Measurements from ENCODE around the gene RAPH1. TPM values are rescaled to one million over a fixed set of nuclear protein-coding genes. Genes with fewer than 3 reads are reported as not detected.
"Not testable (repeated sequence)": the region's sequence is repeated elsewhere in the genome, so short reads cannot be mapped to it uniquely, and the experiment has no call there.

Gene RAPH1
- total and polyA plus RNA-seq, 4 donors, result 7.2 to 62.7 (median 35.1) TPM

DNA sequence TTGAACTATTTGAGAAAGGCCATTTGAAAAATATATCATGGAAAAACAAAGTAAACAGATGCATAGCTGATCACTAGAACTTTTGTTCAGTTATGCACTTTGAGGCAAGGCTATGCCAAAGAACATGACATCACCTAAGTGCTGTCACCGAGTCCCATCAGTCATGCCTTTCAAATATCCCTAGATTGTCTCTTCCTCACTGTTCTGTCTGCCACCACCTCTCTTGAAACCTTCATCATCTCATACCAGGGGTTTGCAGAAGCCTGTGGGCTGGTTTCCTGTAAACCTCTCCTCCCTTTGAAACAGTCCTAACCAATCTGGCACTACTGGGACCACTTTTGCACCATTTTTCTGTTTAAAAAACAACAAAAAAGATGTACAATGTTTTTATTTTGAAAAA lies 12.3 kb upstream of the RAPH1 start:
- ATAC-seq (ENCODE audit: insufficient read depth, low FRiP score), result no peak
- H3K4me1 ChIP-seq (ENCODE audit: control insufficient read depth in 5 of 5, insufficient read depth in 5 of 5, low read length in 5 of 5), result no peaks in the 10 kb centered on the region
- no peak overlapping the region for H3K27ac ChIP-seq (ENCODE audit: low read depth in 1 of 2, low read length in 1 of 2)
- no peaks in the 10 kb centered on the region for H3K9me3 ChIP-seq (ENCODE audit: control insufficient read depth in 4 of 4, insufficient read depth in 3 of 4, low read length in 3 of 4)
- TF ChIP-seq, protein P1, sequence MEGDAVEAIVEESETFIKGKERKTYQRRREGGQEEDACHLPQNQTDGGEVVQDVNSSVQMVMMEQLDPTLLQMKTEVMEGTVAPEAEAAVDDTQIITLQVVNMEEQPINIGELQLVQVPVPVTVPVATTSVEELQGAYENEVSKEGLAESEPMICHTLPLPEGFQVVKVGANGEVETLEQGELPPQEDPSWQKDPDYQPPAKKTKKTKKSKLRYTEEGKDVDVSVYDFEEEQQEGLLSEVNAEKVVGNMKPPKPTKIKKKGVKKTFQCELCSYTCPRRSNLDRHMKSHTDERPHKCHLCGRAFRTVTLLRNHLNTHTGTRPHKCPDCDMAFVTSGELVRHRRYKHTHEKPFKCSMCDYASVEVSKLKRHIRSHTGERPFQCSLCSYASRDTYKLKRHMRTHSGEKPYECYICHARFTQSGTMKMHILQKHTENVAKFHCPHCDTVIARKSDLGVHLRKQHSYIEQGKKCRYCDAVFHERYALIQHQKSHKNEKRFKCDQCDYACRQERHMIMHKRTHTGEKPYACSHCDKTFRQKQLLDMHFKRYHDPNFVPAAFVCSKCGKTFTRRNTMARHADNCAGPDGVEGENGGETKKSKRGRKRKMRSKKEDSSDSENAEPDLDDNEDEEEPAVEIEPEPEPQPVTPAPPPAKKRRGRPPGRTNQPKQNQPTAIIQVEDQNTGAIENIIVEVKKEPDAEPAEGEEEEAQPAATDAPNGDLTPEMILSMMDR (IDR thresholded peaks at IDR 0.05; ENCODE audit: control extremely low read depth, extremely low read depth), result no peak
- DNase-seq, result no peak
- no peaks in the 10 kb centered on the region for H3K36me3 ChIP-seq (ENCODE audit: control insufficient read depth in 4 of 4, insufficient read depth in 4 of 4, low read length in 4 of 4)
- no peak overlapping the region for H3K4me3 ChIP-seq
- 85 to 88% methylated on average over 1 of the region's 1 CpG for WGBS, 2 donors
- H3K9ac ChIP-seq (ENCODE audit: insufficient read depth in 1 of 2, low read length in 2 of 2), result no peak overlapping the region
- no peaks in the 10 kb centered on the region for H3K27me3 ChIP-seq (ENCODE audit: control insufficient read depth in 3 of 3, insufficient read depth in 3 of 3, low read length in 2 of 3)

- ATAC-seq (ENCODE audit: insufficient read depth, low FRiP score) (no peak), DNase-seq (no peak)
- H3K27me3 ChIP-seq (ENCODE audit: control insufficient read depth in 3 of 3, insufficient read depth in 3 of 3, low read length in 2 of 3), result no peaks in the 10 kb centered on the region
- no peaks in the 10 kb centered on the region for H3K4me1 ChIP-seq (ENCODE audit: control insufficient read depth in 5 of 5, insufficient read depth in 5 of 5, low read length in 5 of 5)
- TF ChIP-seq, protein P1 (IDR thresholded peaks at IDR 0.05; ENCODE audit: control extremely low read depth, extremely low read depth), result no peak
- H3K4me3 ChIP-seq, result no peak overlapping the region
- H3K36me3 ChIP-seq (ENCODE audit: control insufficient read depth in 4 of 4, insufficient read depth in 4 of 4, low read length in 4 of 4), result no peaks in the 10 kb centered on the region
- no peak overlapping the region for H3K27ac ChIP-seq (ENCODE audit: low read depth in 1 of 2, low read length in 1 of 2)
- H3K9ac ChIP-seq (ENCODE audit: insufficient read depth in 1 of 2, low read length in 2 of 2), result no peak overlapping the region
- 96% methylated on average over 4 of the region's 4 CpGs for WGBS, 2 donors
- no peaks in the 10 kb centered on the region for H3K9me3 ChIP-seq (ENCODE audit: control insufficient read depth in 4 of 4, insufficient read depth in 3 of 4, low read length in 3 of 4)
Measured at GRCh38 chr2:203544402-203544801, 9.3 kb upstream of the RAPH1 start.

DNA sequence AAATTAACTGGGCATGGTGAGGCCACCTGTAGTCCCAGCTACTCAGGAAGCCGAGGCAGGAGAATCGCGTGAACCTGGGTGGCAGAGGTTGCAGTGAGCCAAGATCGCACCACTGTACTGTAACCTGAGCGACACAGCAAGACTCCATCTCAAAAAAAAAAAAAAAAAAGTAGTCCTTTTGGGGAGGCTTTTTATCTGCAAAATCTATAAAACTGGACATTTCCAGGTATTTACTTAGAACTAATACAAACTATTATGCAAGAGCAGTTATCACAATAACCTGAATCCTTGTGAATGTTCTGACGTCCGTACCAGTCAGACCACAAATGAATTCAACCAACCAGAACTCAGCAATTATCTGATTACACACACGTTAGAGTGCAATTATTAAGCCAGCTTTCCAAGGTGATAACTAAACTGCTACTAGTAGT lies 8.8 kb upstream of the RAPH1 start:
- Histone ChIP-seq H3K4me1 (ENCODE audit: control insufficient read depth in 5 of 5, insufficient read depth in 5 of 5, low read length in 5 of 5) (no peaks in the 10 kb centered on the region), H3K9me3 (ENCODE audit: control insufficient read depth in 4 of 4, insufficient read depth in 3 of 4, low read length in 3 of 4) (no peaks in the 10 kb centered on the region), H3K36me3 (ENCODE audit: control insufficient read depth in 4 of 4, insufficient read depth in 4 of 4, low read length in 4 of 4) (no peaks in the 10 kb centered on the region), H3K27me3 (ENCODE audit: control insufficient read depth in 3 of 3, insufficient read depth in 3 of 3, low read length in 2 of 3) (no peaks in the 10 kb centered on the region), H3K4me3 (no peak overlapping the region), H3K27ac (ENCODE audit: low read depth in 1 of 2, low read length in 1 of 2) (no peak overlapping the region), H3K9ac (ENCODE audit: insufficient read depth in 1 of 2, low read length in 2 of 2) (no peak overlapping the region)
- WGBS, 2 donors, result 84 to 91% methylated on average over 8 of the region's 8 CpGs
- ATAC-seq (ENCODE audit: insufficient read depth, low FRiP score), result no peak
- no peak for DNase-seq
- TF ChIP-seq, protein P1 (IDR thresholded peaks at IDR 0.05; ENCODE audit: control extremely low read depth, extremely low read depth), result no peak

DNA sequence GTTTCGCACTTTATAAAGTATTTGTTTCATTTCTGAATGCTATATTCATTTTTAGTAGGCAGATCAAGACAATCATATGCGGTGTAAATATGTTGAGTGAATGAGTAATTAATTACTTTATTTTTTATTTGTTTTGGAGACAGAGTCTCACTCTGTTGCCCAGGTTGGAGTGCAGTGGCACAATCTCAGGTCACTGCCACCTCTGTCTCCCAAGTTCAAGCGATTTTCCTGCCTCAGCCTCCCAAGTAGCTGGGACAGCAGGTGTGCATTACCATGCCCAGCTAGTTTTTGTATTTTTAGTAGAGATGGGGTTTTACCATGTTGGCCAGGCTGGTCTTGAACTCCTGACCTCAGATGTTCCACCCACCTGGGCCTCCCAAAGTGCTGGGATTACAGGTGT lies 5.5 kb upstream of the RAPH1 start:
- H3K4me1 ChIP-seq (ENCODE audit: control insufficient read depth in 5 of 5, insufficient read depth in 5 of 5, low read length in 5 of 5); H3K27ac ChIP-seq (ENCODE audit: low read depth in 1 of 2, low read length in 1 of 2); H3K36me3 ChIP-seq (ENCODE audit: control insufficient read depth in 4 of 4, insufficient read depth in 4 of 4, low read length in 4 of 4); DNase-seq; H3K9me3 ChIP-seq (ENCODE audit: control insufficient read depth in 4 of 4, insufficient read depth in 3 of 4, low read length in 3 of 4); H3K9ac ChIP-seq (ENCODE audit: insufficient read depth in 1 of 2, low read length in 2 of 2); H3K27me3 ChIP-seq (ENCODE audit: control insufficient read depth in 3 of 3, insufficient read depth in 3 of 3, low read length in 2 of 3); ATAC-seq (ENCODE audit: insufficient read depth, low FRiP score); H3K4me3 ChIP-seq: not testable (repeated sequence)
- WGBS, 2 donors, result 83 to 91% methylated on average over 3 of the region's 3 CpGs

GRCh38 chr2:203538237-203538636 lies 3.1 kb upstream of the RAPH1 start:
- H3K4me3 ChIP-seq; H3K9me3 ChIP-seq (ENCODE audit: control insufficient read depth in 4 of 4, insufficient read depth in 3 of 4, low read length in 3 of 4); H3K27me3 ChIP-seq (ENCODE audit: control insufficient read depth in 3 of 3, insufficient read depth in 3 of 3, low read length in 2 of 3); H3K36me3 ChIP-seq (ENCODE audit: control insufficient read depth in 4 of 4, insufficient read depth in 4 of 4, low read length in 4 of 4); DNase-seq; ATAC-seq (ENCODE audit: insufficient read depth, low FRiP score); H3K9ac ChIP-seq (ENCODE audit: insufficient read depth in 1 of 2, low read length in 2 of 2); H3K27ac ChIP-seq (ENCODE audit: low read depth in 1 of 2, low read length in 1 of 2): not testable (repeated sequence)
- peaks cover 0 to 16% (median 3%) of the 10 kb centered on the region in 5 donors for H3K4me1 ChIP-seq (ENCODE audit: control insufficient read depth in 5 of 5, insufficient read depth in 5 of 5, low read length in 5 of 5)
- 93% methylated on average over 4 of the region's 4 CpGs for WGBS, 2 donors

- H3K9me3 ChIP-seq (ENCODE audit: control insufficient read depth in 4 of 4, insufficient read depth in 3 of 4, low read length in 3 of 4); H3K36me3 ChIP-seq (ENCODE audit: control insufficient read depth in 4 of 4, insufficient read depth in 4 of 4, low read length in 4 of 4); DNase-seq; H3K4me3 ChIP-seq; H3K27me3 ChIP-seq (ENCODE audit: control insufficient read depth in 3 of 3, insufficient read depth in 3 of 3, low read length in 2 of 3); H3K9ac ChIP-seq (ENCODE audit: insufficient read depth in 1 of 2, low read length in 2 of 2); H3K27ac ChIP-seq (ENCODE audit: low read depth in 1 of 2, low read length in 1 of 2); ATAC-seq (ENCODE audit: insufficient read depth, low FRiP score): not testable (repeated sequence)
- peaks cover 0 to 25% (median 3%) of the 10 kb centered on the region in 5 donors for H3K4me1 ChIP-seq (ENCODE audit: control insufficient read depth in 5 of 5, insufficient read depth in 5 of 5, low read length in 5 of 5)
- 91 to 93% methylated on average over 2 of the region's 2 CpGs for WGBS, 2 donors
Measured at GRCh38 chr2:203536586-203536951, 1.5 kb upstream of the RAPH1 start.
